ACC112 (cell line): ENCODE data around the gene ZNF324.

Experiments
- H2AFZ ChIP-seq: fragments of 200-600 bp; sonication (generic); one replicate; pipeline ENCODE4 v1.6.0; 2017; ENCODE audit warnings: antibody characterized with exemption, low read length; ENCODE audit not compliant: unreplicated experiment
- H3K27ac ChIP-seq: fragments of 200-600 bp; sonication (generic); 2 replicates; pipeline ENCODE4 v1.5.1; 2014; ENCODE audit warnings: low read depth, mild to moderate bottlenecking, antibody characterized with exemption, low read length, moderate library complexity
- H3K27me3 ChIP-seq: fragments of 200-600 bp; sonication (generic); 2 replicates; pipeline ENCODE4 v1.6.1; 2014; ENCODE audit warnings: mild to moderate bottlenecking, antibody characterized with exemption, low read length, moderate library complexity, mixed read lengths; ENCODE audit not compliant: insufficient read depth
- H3K36me3 ChIP-seq: fragments of 200-600 bp; sonication (generic); 2 replicates; pipeline ENCODE4 v1.6.1; 2016; ENCODE audit warnings: mild to moderate bottlenecking, antibody characterized with exemption, low read length, moderate library complexity, mixed read lengths; ENCODE audit not compliant: insufficient read depth
- H3K4me1 ChIP-seq: fragments of 200-600 bp; sonication (generic); one replicate; pipeline ENCODE4 v1.6.1; 2016; ENCODE audit warnings: low read length, mixed read lengths; ENCODE audit not compliant: insufficient read depth, unreplicated experiment, control insufficient read depth
- H3K4me3 ChIP-seq: fragments of 200-600 bp; sonication (generic); 2 replicates; pipeline ENCODE4 v1.5.1; 2014; ENCODE audit warnings: mild to moderate bottlenecking, low read depth, low read length
- H3K79me2 ChIP-seq: fragments of 200-600 bp; sonication (generic); one replicate; pipeline ENCODE4 v1.6.0; 2016; ENCODE audit warnings: low read length; ENCODE audit not compliant: control insufficient read depth, unreplicated experiment, insufficient read depth

The ZNF324 gene

DNA sequence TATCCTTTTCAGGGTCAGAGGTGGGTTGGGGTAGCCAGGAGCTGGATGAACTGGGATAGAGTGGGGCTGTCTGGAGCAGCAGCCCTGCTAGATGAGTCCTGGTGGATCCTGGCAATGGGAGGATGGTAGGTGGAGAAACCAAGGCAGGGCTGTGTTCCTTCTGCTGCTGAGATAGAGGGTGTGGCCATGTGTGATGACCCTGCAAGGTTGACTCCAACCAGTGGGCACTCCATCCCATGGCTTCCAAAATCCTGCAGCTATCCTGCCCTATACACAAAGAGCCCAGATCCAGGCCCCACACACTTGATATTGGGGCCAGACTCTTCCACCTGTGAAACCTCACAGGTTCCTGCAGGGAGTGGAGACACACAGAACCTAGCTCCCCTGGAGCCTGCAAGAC, 6.9 kb downstream of the ZNF324 start:
- Histone ChIP-seq H3K4me3 (no peak overlapping the region), H3K36me3 (no peaks in the 10 kb centered on the region), H3K79me2 (peaks cover under 1% of the 10 kb centered on the region), H3K27me3 (no peaks in the 10 kb centered on the region), H2AFZ (no peak overlapping the region), H3K4me1 (peaks cover 4% of the 10 kb centered on the region), H3K27ac (no peak overlapping the region)

DNA sequence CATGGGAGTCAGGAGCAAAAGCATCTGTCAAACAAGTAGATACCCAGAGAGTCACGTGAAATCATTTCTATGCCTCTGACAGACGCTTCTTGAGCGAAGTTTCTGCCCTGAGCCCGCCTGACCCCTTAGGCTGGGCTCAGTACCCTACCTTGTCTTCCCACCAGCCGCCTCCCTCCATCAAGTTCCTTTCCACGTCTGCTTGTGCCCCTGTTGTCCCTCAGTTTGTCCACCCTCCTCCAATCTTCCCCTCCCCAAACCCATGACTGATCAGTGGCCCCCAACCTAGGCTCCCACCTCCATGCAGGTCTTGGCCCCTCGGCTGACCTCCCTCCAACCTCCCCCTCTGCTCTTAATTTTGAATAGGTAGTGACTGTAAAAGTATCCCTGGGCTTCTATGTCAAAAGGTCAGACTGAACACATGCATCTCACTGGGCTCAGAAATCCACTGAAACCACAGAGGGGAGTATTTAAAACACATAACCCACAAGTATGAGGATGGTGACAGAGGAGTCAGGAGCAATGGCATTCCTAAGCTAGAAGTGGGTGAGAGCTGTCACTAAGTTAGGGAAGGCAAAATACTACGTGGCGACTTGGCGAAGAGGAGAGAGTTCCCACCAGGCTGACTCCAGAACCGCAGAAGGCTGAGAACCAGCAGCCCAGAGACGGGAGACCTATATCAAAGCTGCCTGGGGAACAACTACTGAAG, 7.6 kb downstream of the ZNF324 start:
- Histone ChIP-seq H3K27ac (peak overlapping the region; percentile 79; the same call in 1 of the 2 replicates), H2AFZ (no peak overlapping the region), H3K36me3 (no peaks in the 10 kb centered on the region), H3K27me3 (no peaks in the 10 kb centered on the region), H3K4me3 (no peak overlapping the region; the same call in 1 of the 2 replicates), H3K4me1 (peaks cover 4% of the 10 kb centered on the region), H3K79me2 (no peaks in the 10 kb centered on the region)

DNA sequence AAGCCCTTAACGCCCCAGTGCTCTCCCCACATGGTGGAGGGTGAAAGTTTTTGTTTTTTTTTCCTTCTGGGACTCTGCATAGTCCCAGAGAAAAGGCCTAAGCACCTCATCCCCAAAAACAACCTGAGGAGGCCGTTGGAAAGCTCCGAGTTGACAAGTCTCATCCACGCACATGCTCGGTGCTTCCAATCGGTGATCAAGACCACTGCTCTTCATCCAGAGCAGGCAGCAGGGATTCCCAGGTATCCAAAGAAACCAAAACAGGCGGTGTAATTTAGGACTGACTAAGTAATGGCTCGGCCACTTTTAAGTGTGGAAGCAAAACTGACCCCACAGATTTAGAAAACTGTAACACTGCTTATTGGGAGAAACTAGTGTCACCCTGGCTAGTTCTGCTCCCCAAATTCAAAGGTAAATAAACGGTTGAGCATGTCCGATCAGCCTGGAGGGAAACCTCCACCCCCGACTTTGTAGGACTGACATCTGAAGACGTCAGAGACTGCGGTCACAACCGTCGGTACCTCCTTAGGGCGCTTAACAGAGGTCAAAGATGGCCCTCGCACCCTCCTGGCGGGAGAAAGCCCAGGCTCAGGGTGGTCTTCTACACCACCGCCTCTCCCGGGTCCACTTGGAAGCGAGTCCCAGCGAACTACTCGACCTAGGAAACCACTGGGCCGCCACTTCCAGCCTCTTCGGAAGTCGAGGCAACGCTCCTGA, 8.3 kb downstream of the ZNF324 start:
- peak overlapping the region; percentile 79 for H3K27ac ChIP-seq
- H3K4me1 ChIP-seq, result peaks cover 4% of the 10 kb centered on the region
- peak overlapping the region; percentile 87 for H3K4me3 ChIP-seq
- no peaks in the 10 kb centered on the region for H3K27me3 ChIP-seq
- no peaks in the 10 kb centered on the region for H3K79me2 ChIP-seq
- H3K36me3 ChIP-seq, result no peaks in the 10 kb centered on the region
- no peak overlapping the region for H2AFZ ChIP-seq

DNA sequence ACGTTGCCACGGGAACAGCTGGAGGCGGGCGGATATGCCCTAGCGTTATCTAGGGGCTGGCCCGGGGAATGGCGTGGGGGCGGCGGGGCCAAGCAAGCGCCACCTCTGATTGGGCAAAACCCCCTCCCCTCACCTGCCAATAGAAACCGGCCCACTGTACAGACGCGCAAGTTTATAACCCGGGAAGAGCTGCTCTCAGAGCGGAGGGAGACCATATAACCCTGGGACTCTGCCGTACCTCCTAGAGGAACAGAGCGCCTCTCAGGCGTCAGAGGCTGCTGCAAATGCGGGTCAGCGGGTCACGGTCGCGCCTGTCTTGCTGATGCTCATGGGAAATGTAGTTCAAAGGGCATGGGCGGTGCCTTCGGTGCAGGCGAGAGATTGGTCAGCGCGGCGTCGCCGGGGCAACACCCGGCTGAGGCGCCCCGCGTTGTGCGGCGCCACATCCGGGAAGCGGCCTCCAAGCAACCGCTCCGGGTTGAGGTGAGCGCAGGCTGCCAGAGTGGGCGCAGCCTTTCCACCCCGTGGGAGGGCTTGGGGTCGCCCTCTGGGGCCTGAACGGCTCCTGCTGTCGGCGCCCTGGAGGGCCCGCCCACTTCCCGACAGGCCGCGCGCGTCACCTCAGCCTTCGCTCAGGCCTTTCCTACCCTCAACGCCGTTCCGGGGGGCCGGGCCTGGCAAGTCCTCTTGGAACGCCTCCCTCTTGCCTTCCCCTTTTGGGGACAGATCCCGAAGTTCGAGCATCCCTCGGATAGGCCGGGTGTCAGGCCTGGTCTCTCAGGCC, 9.0 kb downstream of the ZNF324 start, which contains the start of gene ZNF446:
Gene ZNF446 (plus strand): TSS at position 639 of the 784 bp plus-strand sequence. CDS start 867 bp downstream, outside the sequence.
- Histone ChIP-seq H3K36me3 (no peaks in the 10 kb centered on the region), H3K27me3 (no peaks in the 10 kb centered on the region), H3K27ac (peak within 1 kb of the TSS; percentile 79), H3K79me2 (no peaks in the 10 kb centered on the region), H3K4me1 (peaks cover 4% of the 10 kb centered on the region), H3K4me3 (peak within 1 kb of the TSS; percentile 87), H2AFZ (peak within 1 kb of the TSS; percentile 74)

DNA sequence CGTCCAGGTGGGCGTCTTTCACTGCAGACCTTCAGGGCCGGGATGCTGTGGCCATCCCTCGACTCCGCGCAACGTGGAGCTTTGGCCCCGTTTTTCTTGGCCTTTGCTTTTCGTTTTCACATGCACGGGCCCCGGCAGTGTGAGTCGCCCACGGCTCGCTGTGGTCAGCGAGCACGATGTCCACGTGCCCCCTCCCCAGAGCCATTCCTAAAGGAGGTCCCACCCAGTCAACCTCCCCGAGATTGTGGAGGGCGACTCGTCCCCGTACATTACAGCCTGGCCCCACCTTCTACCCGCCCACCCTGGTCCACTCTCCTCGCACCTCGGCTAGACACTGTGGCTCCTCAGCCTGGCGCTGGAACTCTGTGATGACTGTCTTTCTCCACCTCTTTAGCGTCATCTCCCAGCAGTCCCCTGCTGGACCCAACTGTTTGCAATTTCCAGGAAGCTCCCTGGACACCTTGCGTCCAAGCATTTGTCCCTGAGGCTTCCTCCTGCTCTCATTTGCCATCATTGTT, 9.7 kb downstream of the ZNF324 start:
- Histone ChIP-seq H3K27me3 (no peaks in the 10 kb centered on the region), H3K27ac (peak overlapping the region; percentile 79), H2AFZ (peak overlapping the region; percentile 74), H3K4me1 (peaks cover 4% of the 10 kb centered on the region), H3K36me3 (no peaks in the 10 kb centered on the region), H3K4me3 (peak overlapping the region; percentile 87), H3K79me2 (no peaks in the 10 kb centered on the region)

DNA sequence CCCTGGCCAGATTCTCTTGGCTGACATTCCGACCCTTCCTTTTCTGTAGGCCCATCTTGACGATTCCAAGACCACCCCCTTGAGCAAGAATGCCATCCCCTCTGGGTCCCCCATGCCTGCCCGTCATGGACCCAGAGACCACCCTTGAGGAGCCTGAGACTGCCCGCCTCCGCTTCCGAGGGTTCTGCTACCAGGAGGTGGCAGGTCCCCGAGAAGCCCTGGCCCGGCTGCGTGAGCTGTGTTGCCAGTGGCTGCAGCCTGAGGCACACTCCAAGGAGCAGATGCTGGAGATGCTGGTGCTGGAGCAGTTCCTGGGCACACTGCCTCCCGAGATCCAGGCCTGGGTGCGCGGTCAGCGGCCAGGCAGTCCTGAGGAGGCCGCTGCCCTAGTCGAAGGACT, 10.2 kb downstream of the ZNF324 start:
- Histone ChIP-seq H3K36me3 (no peaks in the 10 kb centered on the region), H3K79me2 (no peaks in the 10 kb centered on the region), H3K4me1 (peaks cover 4% of the 10 kb centered on the region), H3K27ac (peak overlapping the region; percentile 79), H2AFZ (no peak overlapping the region), H3K27me3 (no peaks in the 10 kb centered on the region), H3K4me3 (peak overlapping the region; percentile 87)

DNA sequence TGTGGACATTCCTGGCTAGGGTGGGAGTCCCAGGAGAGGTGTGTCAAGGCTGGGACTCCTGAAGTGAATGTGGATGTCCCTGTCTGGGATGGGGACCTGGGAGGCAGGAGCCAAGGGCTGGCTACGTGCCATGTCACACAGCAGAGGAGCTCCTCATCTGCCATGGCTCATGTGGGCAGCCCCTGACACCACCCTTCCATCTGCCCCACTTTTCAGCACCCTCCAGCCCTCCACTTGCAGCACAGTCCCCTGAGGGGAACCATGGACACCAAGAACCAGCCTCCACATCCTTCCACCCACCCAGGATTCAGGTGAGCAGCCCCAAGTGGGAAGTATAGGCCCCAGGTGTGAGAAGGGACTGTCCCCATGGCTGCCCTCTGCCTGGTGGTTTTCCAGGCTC, 11.0 kb downstream of the ZNF324 start:
- no peaks in the 10 kb centered on the region for H3K27me3 ChIP-seq
- no peak overlapping the region for H2AFZ ChIP-seq
- H3K4me1 ChIP-seq, result peaks cover 4% of the 10 kb centered on the region
- no peaks in the 10 kb centered on the region for H3K36me3 ChIP-seq
- no peaks in the 10 kb centered on the region for H3K79me2 ChIP-seq
- H3K27ac ChIP-seq, result no peak overlapping the region
- H3K4me3 ChIP-seq, result no peak overlapping the region

DNA sequence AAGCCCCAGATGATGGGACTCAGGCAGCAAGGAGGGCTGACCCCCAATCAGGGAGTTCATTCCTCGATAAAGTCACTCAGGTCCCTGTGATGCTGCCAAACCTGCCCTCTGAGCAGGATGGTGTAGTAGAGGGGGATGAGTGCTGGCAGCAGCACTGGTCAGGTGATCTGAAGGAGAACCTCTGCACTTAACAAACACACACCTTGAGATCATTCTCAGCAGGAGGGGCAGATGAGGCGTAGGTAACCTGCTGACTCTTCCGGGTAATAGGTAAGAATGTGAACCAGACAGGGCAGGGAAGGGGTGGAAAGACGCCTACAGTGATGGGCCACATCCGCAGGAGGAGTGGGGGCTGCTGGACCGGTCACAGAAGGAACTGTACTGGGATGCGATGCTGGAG, 12.4 kb downstream of the ZNF324 start:
- Histone ChIP-seq H3K4me3 (no peak overlapping the region), H3K27ac (no peak overlapping the region), H2AFZ (no peak overlapping the region), H3K27me3 (no peaks in the 10 kb centered on the region), H3K36me3 (no peaks in the 10 kb centered on the region), H3K4me1 (peaks cover 4% of the 10 kb centered on the region), H3K79me2 (no peaks in the 10 kb centered on the region)

DNA sequence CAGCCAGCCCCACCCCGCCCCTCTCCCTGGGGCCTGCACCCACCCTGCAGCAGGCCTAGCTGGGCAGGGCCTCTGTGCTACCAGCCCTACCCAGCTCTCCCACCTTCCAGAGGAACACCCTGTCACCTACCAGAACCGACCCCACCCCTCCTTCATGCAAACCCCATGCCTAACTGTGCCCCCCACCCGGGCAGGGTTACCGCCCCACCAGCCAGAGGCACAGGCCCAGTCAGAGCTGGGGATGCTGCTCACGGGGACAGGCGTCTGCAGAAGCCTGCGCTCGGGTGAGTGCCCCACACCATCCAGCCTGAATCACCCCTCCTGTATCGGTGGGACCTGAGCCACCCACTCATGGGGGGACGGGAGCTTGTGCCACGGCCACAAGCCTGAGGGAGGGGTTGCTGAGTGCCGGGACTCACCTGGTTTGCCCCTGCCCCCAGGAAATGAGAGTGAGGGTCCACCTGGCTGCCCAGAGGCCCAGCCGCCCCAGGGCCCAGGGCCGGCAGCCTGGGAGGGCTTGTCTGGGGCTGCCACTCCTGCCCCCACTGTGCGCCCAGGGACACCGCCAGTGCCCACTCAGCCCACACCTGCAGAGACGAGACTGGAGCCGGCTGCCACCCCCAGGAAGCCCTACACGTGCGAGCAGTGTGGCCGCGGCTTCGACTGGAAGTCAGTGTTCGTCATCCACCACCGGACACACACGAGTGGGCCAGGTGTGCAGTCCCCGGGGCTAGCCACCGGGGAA, 13.0 kb downstream of the ZNF324 start:
- no peaks in the 10 kb centered on the region for H3K36me3 ChIP-seq
- H3K27me3 ChIP-seq, result no peaks in the 10 kb centered on the region
- H3K4me1 ChIP-seq, result peaks cover 2% of the 10 kb centered on the region
- no peak overlapping the region for H3K27ac ChIP-seq
- H2AFZ ChIP-seq, result no peak overlapping the region
- no peaks in the 10 kb centered on the region for H3K79me2 ChIP-seq
- no peak overlapping the region for H3K4me3 ChIP-seq

DNA sequence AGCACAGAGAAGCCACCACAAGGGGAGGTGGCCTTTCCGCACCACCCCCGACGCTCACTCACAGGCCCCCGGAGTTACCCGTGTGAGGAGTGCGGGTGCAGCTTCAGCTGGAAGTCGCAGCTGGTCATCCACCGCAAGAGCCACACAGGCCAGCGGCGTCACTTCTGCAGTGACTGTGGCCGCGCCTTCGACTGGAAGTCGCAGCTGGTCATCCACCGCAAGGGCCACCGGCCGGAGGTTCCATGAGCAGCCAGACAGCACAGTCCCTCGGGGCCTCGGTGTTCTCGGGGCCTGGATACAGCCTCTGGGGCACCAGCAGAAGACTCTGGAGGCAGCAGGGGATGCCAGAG, 13.6 kb downstream of the ZNF324 start:
- no peak overlapping the region for H3K27ac ChIP-seq

More for the DNA sequence above, 13.6 kb downstream of the ZNF324 start:
- Histone ChIP-seq H3K4me1 (no peaks in the 10 kb centered on the region), H3K79me2 (no peaks in the 10 kb centered on the region), H2AFZ (no peak overlapping the region), H3K4me3 (no peak overlapping the region), H3K27me3 (no peaks in the 10 kb centered on the region), H3K36me3 (no peaks in the 10 kb centered on the region)
